SK-N-SH treated with all-trans-retinoic acid at 6 μM for 48 hours (cell line): Measurements from ENCODE around the gene C3orf22.

Experiments
- ARNTL ChIP-seq: fragments of 450-650 bp; formaldehyde crosslinking; IDR thresholded peaks from 2 replicates; pipeline ENCODE4 v1.5.0; 2020; ENCODE audit warnings: low read depth, mild to moderate bottlenecking, moderate library complexity, borderline replicate concordance
- ISL1 ChIP-seq: fragments of 250-450 bp; sonication (Bioruptor Pico); IDR thresholded peaks from 2 replicates; pipeline ENCODE4 v2.1.2; 2022; ENCODE audit warnings: mild to moderate bottlenecking, moderate library complexity
- RARB ChIP-seq: fragments of 250-450 bp; sonication (Bioruptor Pico); IDR thresholded peaks from 2 replicates; pipeline ENCODE4 v1.8.0; 2021; ENCODE audit warnings: mild to moderate bottlenecking, moderate library complexity
- SNAI2 ChIP-seq: fragments of 250-450 bp; sonication (Bioruptor Pico); IDR thresholded peaks from 2 replicates; pipeline ENCODE4 v1.5.0; 2020; ENCODE audit warnings: mild to moderate bottlenecking, moderate library complexity
- TSHZ2 ChIP-seq: fragments of 250-450 bp; sonication (Bioruptor Pico); IDR thresholded peaks from 2 replicates; pipeline ENCODE4 v1.5.0; 2020; ENCODE audit warnings: mild to moderate bottlenecking, moderate library complexity
- ZFP30 ChIP-seq: fragments of 450-650 bp; formaldehyde crosslinking; IDR thresholded peaks from 2 replicates; pipeline ENCODE4 v1.5.0; 2022; ENCODE audit warnings: mild to moderate bottlenecking, moderate library complexity
- ZNF8 ChIP-seq: fragments of 450-650 bp; formaldehyde crosslinking; IDR thresholded peaks from 2 replicates; pipeline ENCODE4 v1.5.0; 2020; ENCODE audit warnings: mild to moderate bottlenecking, moderate library complexity

- TF ChIP-seq SNAI2 (CRISPR knock-in tag) (no peak), ISL1 (CRISPR knock-in tag) (no peak), ZNF8 (CRISPR knock-in tag) (no peak), ARNTL (CRISPR knock-in tag) (no peak), TSHZ2 (no peak), ZFP30 (CRISPR knock-in tag) (no peak), RARB (CRISPR knock-in tag) (no peak)
Measured at GRCh38 chr3:126525091-126525852, 33.5 kb downstream of the C3orf22 start.
